ENCODE measurements around the gene EEPD1.

EEPD1 gene

DNA sequence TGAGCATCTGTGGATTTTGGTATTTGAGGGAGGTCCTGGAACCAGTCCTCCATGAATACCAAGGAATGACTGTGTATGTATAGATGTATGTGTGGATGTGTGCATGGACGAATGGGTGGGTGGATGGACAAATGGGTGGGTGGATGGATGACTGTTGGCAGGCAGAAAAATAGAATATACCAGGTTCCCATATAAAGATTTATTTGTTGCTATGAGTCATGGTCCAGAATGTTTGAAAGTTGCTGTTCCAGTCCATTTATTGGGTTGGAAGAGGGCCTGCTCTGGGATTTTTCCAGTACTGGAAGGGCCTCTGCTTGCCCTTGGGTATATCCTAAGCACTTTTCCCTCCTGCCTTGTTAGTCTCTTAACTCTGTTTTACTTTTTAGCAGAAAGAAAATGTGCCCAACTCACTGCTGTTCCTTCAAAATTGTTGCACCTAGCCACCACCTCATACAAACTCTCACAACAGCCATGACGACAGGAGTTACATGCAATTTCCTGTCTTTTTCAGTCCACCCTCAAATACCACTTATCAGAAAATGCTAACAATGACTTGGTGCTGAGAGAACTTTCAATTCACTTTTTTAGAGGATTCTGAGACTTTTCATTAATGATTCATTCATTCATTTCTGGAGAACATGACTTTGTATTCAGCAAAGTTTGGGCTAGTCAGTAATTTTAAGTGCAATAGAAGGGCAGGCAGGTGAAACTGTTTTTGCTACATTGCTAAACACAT, 108.1 kb downstream of the EEPD1 start:
- Histone ChIP-seq H3K4me3 (ENCODE audit: low read depth, low read length) (no peak overlapping the region), H3K9me3 (ENCODE audit: control insufficient read depth, insufficient read depth, low read depth, low read length) (no peaks in the 10 kb centered on the region), H3K4me1 (ENCODE audit: control insufficient read depth, insufficient read depth, low read length) (no peaks in the 10 kb centered on the region), H3K36me3 (ENCODE audit: control insufficient read depth in 2 of 2, insufficient read depth in 1 of 2, low read length in 2 of 2) (no peaks in the 10 kb centered on the region), H3K27ac (ENCODE audit: extremely low read depth, low read depth, low read length) (no peak overlapping the region)
- TF ChIP-seq, protein P1, sequence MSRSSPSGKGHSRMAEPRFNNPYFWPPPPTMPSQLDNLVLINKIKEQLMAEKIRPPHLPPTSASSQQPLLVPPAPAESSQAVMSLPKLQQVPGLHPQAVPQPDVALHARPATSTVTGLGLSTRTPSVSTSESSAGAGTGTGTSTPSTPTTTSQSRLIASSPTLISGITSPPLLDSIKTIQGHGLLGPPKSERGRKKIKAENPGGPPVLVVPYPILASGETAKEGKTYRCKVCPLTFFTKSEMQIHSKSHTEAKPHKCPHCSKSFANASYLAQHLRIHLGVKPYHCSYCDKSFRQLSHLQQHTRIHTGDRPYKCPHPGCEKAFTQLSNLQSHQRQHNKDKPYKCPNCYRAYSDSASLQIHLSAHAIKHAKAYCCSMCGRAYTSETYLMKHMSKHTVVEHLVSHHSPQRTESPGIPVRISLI (tag by site-specific recombination; IDR thresholded peaks at IDR 0.05): no peak
- TF ChIP-seq ZFHX2 (tag by site-specific recombination; conservative IDR thresholded peaks at IDR 0.05): peak; percentile 70
- CTCF ChIA-PET: interaction anchor here (0.6 kb wide), 1 partner anchor 132 kb away, joined by 3 read pairs; no protein-coding TSS in a partner anchor
- POLR2A ChIA-PET: no interaction called here

- Histone ChIP-seq H3K27ac (ENCODE audit: extremely low read depth, low read depth, low read length) (no peak overlapping the region), H3K4me1 (ENCODE audit: control insufficient read depth, insufficient read depth, low read length) (no peaks in the 10 kb centered on the region)
- TF ChIP-seq ZEB2 (tag by site-specific recombination; IDR thresholded peaks at IDR 0.05) (no peak), ZNF580 (tag by site-specific recombination; IDR thresholded peaks at IDR 0.05) (no peak), ZNF350 (tag by site-specific recombination; IDR thresholded peaks at IDR 0.05) (no peak), ZNF629 (tag by site-specific recombination; IDR thresholded peaks at IDR 0.05) (no peak), ZNF621 (tag by site-specific recombination; IDR thresholded peaks at IDR 0.05) (no peak), PRDM10 (tag by site-specific recombination; IDR thresholded peaks at IDR 0.05) (peak; percentile 42; the same call in 1 of the 2 replicates), ZNF521 (tag by site-specific recombination; IDR thresholded peaks at IDR 0.05) (no peak), ZFP37 (tag by site-specific recombination; IDR thresholded peaks at IDR 0.05) (no peak), FEZF1 (tag by site-specific recombination; IDR thresholded peaks at IDR 0.05) (peak; percentile 20; the same call in 1 of the 2 replicates)
- TF ChIP-seq, protein P2, sequence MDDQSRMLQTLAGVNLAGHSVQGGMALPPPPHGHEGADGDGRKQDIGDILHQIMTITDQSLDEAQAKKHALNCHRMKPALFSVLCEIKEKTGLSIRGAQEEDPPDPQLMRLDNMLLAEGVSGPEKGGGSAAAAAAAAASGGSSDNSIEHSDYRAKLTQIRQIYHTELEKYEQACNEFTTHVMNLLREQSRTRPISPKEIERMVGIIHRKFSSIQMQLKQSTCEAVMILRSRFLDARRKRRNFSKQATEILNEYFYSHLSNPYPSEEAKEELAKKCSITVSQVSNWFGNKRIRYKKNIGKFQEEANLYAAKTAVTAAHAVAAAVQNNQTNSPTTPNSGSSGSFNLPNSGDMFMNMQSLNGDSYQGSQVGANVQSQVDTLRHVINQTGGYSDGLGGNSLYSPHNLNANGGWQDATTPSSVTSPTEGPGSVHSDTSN (CRISPR knock-in tag; IDR thresholded peaks at IDR 0.05): no peak
Observed at GRCh38 chr7:36262309-36263094, 109.4 kb downstream of the EEPD1 start.

DNA sequence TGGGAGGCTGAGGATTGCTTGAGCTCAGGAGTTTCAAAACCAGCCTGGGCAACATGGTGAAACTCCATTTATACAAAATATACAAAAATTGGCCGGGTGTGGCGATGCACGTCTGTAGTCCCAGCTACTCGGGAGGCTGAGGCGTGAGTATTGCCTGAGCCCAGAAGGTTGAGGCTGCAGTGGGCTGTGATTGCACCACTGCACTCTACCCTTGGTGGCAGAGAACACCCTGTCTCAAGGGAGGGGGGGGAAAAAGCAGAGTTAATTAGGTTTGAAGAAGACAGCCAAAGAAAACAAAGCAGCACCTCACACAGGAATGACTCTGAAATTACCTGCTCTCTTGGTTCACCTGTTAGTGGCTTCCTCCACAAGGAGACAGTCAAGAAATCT, 110.0 kb downstream of the EEPD1 start:
- Histone ChIP-seq H3K4me1 (ENCODE audit: control insufficient read depth, insufficient read depth, low read length) (no peaks in the 10 kb centered on the region), H3K4me3 (ENCODE audit: low read depth, low read length) (no peak overlapping the region), H3K27ac (ENCODE audit: extremely low read depth, low read depth, low read length) (no peak overlapping the region), H3K36me3 (ENCODE audit: control insufficient read depth in 2 of 2, insufficient read depth in 1 of 2, low read length in 2 of 2) (no peaks in the 10 kb centered on the region), H3K9me3 (ENCODE audit: control insufficient read depth, insufficient read depth, low read depth, low read length) (no peaks in the 10 kb centered on the region)
- POLR2A ChIA-PET: no interaction called here
- CTCF ChIA-PET: no interaction called here
- TF ChIP-seq ZNF391 (tag by site-specific recombination; IDR thresholded peaks at IDR 0.05; ENCODE audit: borderline replicate concordance, low read depth) (no peak), ZNF274 (IDR thresholded peaks at IDR 0.05; ENCODE audit: low read length) (no peak), ZNF274 (tag by site-specific recombination; IDR thresholded peaks at IDR 0.05; ENCODE audit: borderline replicate concordance) (no peak), SETDB1 (IDR thresholded peaks at IDR 0.05; ENCODE audit: insufficient read length, low read length) (no peak), YY2 (tag by site-specific recombination; IDR thresholded peaks at IDR 0.05) (no peak), EGR2 (tag by site-specific recombination; IDR thresholded peaks at IDR 0.05; ENCODE audit: low read depth) (no peak), ZNF473 (tag by site-specific recombination; IDR thresholded peaks at IDR 0.05) (no peak), ZFP41 (tag by site-specific recombination; IDR thresholded peaks at IDR 0.05; ENCODE audit: borderline replicate concordance) (no peak), ZNF169 (tag by site-specific recombination; IDR thresholded peaks at IDR 0.05) (no peak), ZNF433 (tag by site-specific recombination; IDR thresholded peaks at IDR 0.05; ENCODE audit: low read depth) (no peak), ZNF768 (tag by site-specific recombination; IDR thresholded peaks at IDR 0.05) (no peak), HOXC10 (CRISPR knock-in tag; IDR thresholded peaks at IDR 0.05) (no peak), ZNF558 (tag by site-specific recombination; IDR thresholded peaks at IDR 0.05) (no peak)

More at GRCh38 chr7:36262309-36263094, 109.4 kb downstream of the EEPD1 start:
- H3K36me3 ChIP-seq (ENCODE audit: control insufficient read depth in 2 of 2, insufficient read depth in 1 of 2, low read length in 2 of 2): no peaks in the 10 kb centered on the region
- H3K4me3 ChIP-seq (ENCODE audit: low read depth, low read length): no peak overlapping the region
- CTCF ChIA-PET: interaction anchor here (0.6 kb wide), 1 partner anchor 134 kb away, joined by 3 read pairs; no protein-coding TSS in a partner anchor
- POLR2A ChIA-PET: no interaction called here
- H3K9me3 ChIP-seq (ENCODE audit: control insufficient read depth, insufficient read depth, low read depth, low read length): no peaks in the 10 kb centered on the region
